HepG2 (cell line): ENCODE data around the gene DLEC1. TPM values are rescaled to one million over a fixed set of nuclear protein-coding genes. Genes with fewer than 3 reads are reported as not detected.
A peak's percentile ranks its signal among the peaks of the same experiment; 100 is the strongest.

Experiments
- CREB1 ChIP-seq, 2 experiments: fragments of 450-650 bp in 1 of 2; IDR thresholded peaks; 2 replicates each; pipeline ENCODE4 v1.6.1; 2016 to 2017; ENCODE audit warnings: control low read depth in 1 of 2, mild to moderate bottlenecking in 1 of 2, missing compliant biosample characterization in 1 of 2, missing genetic modification characterization in 1 of 2
- ELF3 ChIP-seq: IDR thresholded peaks from 2 replicates; pipeline ENCODE4 v1.6.1; 2016; ENCODE audit warnings: missing genetic modification reagents, missing compliant biosample characterization
- KAT2B ChIP-seq: fragments of 150-350 bp; IDR thresholded peaks from 2 replicates; pipeline ENCODE4 v1.6.1; 2014; ENCODE audit warnings: low read depth, low read length, borderline replicate concordance
- MAFG ChIP-seq: sonication (generic); formaldehyde crosslinking; IDR thresholded peaks from 2 replicates; pipeline ENCODE4 v1.5.1; 2020; ENCODE audit warnings: mild to moderate bottlenecking, missing genetic modification reagents
- MYC ChIP-seq: sonication (generic); formaldehyde crosslinking; IDR thresholded peaks from 2 replicates; pipeline ENCODE4 v1.9.0; 2021; ENCODE audit warnings: missing genetic modification reagents, borderline replicate concordance
- NCOR1 ChIP-seq: fragments of 200-600 bp; sonication (generic); IDR thresholded peaks from 2 replicates; pipeline ENCODE4 v1.7.0; 2017; ENCODE audit warnings: antibody characterized with exemption, low read length, borderline replicate concordance
- NONO ChIP-seq, 2 experiments: fragments of 450-650 bp in 1 of 2; sonication (generic) in 1 of 2; formaldehyde crosslinking in 1 of 2; IDR thresholded peaks in 1 of 2; conservative IDR thresholded peaks in 1 of 2; 2 replicates each; pipeline versions ENCODE4 v1.6.1 to v1.8.0; 2017 to 2022; ENCODE audit warnings: mild to moderate bottlenecking in 1 of 2, missing genetic modification reagents in 1 of 2, moderate library complexity in 1 of 2
- PAXIP1 ChIP-seq: sonication (generic); formaldehyde crosslinking; conservative IDR thresholded peaks from 2 replicates; pipeline ENCODE4 v1.4.0; 2020; ENCODE audit warnings: mild to moderate bottlenecking, missing genetic modification reagents, moderate library complexity
- PRPF4 ChIP-seq: fragments of 200-400 bp; formaldehyde crosslinking; IDR thresholded peaks from 2 replicates; pipeline ENCODE4 v1.6.1; 2016; ENCODE audit warnings: low read length, low read depth; ENCODE audit not compliant: poor library complexity, severe bottlenecking
- SRF ChIP-seq: IDR thresholded peaks from 2 replicates; pipeline ENCODE4 v1.6.1; 2011; ENCODE audit warnings: mild to moderate bottlenecking, low read depth, low read length, moderate library complexity
- TCF7 ChIP-seq: sonication (generic); IDR thresholded peaks from 2 replicates; pipeline ENCODE4 v1.6.1; 2016; ENCODE audit warnings: antibody characterized with exemption, low read depth
- ZNF205 ChIP-seq: IDR thresholded peaks from 2 replicates; pipeline ENCODE4 v1.6.1; 2018; ENCODE audit warnings: missing biosample characterization, missing genetic modification reagents
- ZNF484 ChIP-seq: sonication (generic); formaldehyde crosslinking; IDR thresholded peaks from 2 replicates; pipeline ENCODE4 v1.5.1; 2020; ENCODE audit warnings: mild to moderate bottlenecking, low read depth, missing genetic modification reagents, borderline replicate concordance
- ZNF766 ChIP-seq: sonication (generic); formaldehyde crosslinking; IDR thresholded peaks from 2 replicates; pipeline ENCODE4 v1.5.0; 2020; ENCODE audit warnings: missing genetic modification reagents, borderline replicate concordance
- ZNF770 ChIP-seq: sonication (generic); formaldehyde crosslinking; IDR thresholded peaks from 2 replicates; pipeline ENCODE4 v1.5.0; 2020; ENCODE audit warnings: mild to moderate bottlenecking, missing genetic modification reagents
- polyA plus RNA-seq, 8 experiments: library from polyadenylated mRNA; depleted of rRNA in 3 of 8; stranded (reverse) in 7 of 8; unstranded in 1 of 8; fragments of >200 nt; fragmentation: Illumina TruSeq in 4 of 8; extraction: Trizol in 4 of 8; gene quantifications; 2 replicates each; pipeline versions ENCODE4 v1.2.1 to v1.2.3, GENCODE V29; 2011 to 2016; ENCODE audit warnings: low read depth in 4 of 8, missing spikeins in 1 of 8, mixed read lengths in 1 of 8; ENCODE audit not compliant: insufficient read depth in 1 of 8
- total RNA-seq, 5 experiments: library from RNA; depleted of rRNA; stranded (reverse); fragments of >200 nt; fragmentation: Illumina TruSeq; extraction: Trizol; gene quantifications; 2 replicates each; pipeline ENCODE4 v1.2.3, GENCODE V29; 2016; ENCODE audit warnings: low read depth in 1 of 5
- TF ChIP-seq, protein P1 (sequence below): sonication (generic); formaldehyde crosslinking; IDR thresholded peaks from 2 replicates; pipeline ENCODE4 v1.5.1; 2020; ENCODE audit warnings: mild to moderate bottlenecking, missing genetic modification reagents, moderate library complexity

DLEC1 gene
- total and polyA plus RNA-seq, 2 of the 13 experiments (the other 11 are each of a cell fraction or from before 2014, with no cell fraction given), result 0.09 TPM; not detected in 1

GRCh38 chr3:38017445-38018295 lies 21.3 kb upstream of the DLEC1 start (continued):
- TF ChIP-seq ZNF770 (CRISPR knock-in tag), result peak; percentile 73
- no peak for TF ChIP-seq KAT2B
- no peak for TF ChIP-seq MAFG
- no peak for TF ChIP-seq CREB1 (IDR thresholded peaks at IDR 0.05)
- no peak for TF ChIP-seq CREB1 (CRISPR knock-in tag; IDR thresholded peaks at IDR 0.05)
- TF ChIP-seq PAXIP1 (CRISPR knock-in tag), result 0 out of 2 replicates have a peak, but pooled peaks have one; percentile 36
- TF ChIP-seq, protein P1, sequence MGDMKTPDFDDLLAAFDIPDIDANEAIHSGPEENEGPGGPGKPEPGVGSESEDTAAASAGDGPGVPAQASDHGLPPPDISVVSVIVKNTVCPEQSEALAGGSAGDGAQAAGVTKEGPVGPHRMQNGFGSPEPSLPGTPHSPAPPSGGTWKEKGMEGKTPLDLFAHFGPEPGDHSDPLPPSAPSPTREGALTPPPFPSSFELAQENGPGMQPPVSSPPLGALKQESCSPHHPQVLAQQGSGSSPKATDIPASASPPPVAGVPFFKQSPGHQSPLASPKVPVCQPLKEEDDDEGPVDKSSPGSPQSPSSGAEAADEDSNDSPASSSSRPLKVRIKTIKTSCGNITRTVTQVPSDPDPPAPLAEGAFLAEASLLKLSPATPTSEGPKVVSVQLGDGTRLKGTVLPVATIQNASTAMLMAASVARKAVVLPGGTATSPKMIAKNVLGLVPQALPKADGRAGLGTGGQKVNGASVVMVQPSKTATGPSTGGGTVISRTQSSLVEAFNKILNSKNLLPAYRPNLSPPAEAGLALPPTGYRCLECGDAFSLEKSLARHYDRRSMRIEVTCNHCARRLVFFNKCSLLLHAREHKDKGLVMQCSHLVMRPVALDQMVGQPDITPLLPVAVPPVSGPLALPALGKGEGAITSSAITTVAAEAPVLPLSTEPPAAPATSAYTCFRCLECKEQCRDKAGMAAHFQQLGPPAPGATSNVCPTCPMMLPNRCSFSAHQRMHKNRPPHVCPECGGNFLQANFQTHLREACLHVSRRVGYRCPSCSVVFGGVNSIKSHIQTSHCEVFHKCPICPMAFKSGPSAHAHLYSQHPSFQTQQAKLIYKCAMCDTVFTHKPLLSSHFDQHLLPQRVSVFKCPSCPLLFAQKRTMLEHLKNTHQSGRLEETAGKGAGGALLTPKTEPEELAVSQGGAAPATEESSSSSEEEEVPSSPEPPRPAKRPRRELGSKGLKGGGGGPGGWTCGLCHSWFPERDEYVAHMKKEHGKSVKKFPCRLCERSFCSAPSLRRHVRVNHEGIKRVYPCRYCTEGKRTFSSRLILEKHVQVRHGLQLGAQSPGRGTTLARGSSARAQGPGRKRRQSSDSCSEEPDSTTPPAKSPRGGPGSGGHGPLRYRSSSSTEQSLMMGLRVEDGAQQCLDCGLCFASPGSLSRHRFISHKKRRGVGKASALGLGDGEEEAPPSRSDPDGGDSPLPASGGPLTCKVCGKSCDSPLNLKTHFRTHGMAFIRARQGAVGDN, result peak; percentile 68
- TF ChIP-seq TCF7, result no peak
- TF ChIP-seq NCOR1, result no peak
- TF ChIP-seq MYC (CRISPR knock-in tag), result no peak
- no peak for TF ChIP-seq ZNF766 (CRISPR knock-in tag)
- TF ChIP-seq ELF3 (CRISPR knock-in tag), result no peak
- TF ChIP-seq NONO (IDR thresholded peaks at IDR 0.05), result no peak
- no peak for TF ChIP-seq NONO (CRISPR knock-in tag; conservative IDR thresholded peaks at IDR 0.05)
- no peak for TF ChIP-seq PRPF4
- TF ChIP-seq SRF, result no peak
- TF ChIP-seq ZNF205 (CRISPR knock-in tag), result no peak
- no peak for TF ChIP-seq ZNF484 (CRISPR knock-in tag)
